NOMO-1 treated with dmso at 0.1 percent for 144 hours (cell line): ENCODE measurements around the gene AGRN.
A peak's percentile ranks its signal among the peaks of the same experiment; 100 is the strongest.
"Not testable (repeated sequence)": the region's sequence is repeated elsewhere in the genome, so short reads cannot be mapped to it uniquely, and the experiment has no call there.

ENCODE experiments used
- DNase-seq: peaks from one replicate; lab custom pipeline; 2025; ENCODE audit not compliant: unreplicated experiment; lab: John Stamatoyannopoulos, UW

The AGRN gene

GRCh38 chr1:1020000-1020404, at the start of gene AGRN:
AGRN (plus strand) TSS chr1:1020120; CDS start chr1:1020173, 53 bp downstream.
- no peak for DNase-seq

DNA sequence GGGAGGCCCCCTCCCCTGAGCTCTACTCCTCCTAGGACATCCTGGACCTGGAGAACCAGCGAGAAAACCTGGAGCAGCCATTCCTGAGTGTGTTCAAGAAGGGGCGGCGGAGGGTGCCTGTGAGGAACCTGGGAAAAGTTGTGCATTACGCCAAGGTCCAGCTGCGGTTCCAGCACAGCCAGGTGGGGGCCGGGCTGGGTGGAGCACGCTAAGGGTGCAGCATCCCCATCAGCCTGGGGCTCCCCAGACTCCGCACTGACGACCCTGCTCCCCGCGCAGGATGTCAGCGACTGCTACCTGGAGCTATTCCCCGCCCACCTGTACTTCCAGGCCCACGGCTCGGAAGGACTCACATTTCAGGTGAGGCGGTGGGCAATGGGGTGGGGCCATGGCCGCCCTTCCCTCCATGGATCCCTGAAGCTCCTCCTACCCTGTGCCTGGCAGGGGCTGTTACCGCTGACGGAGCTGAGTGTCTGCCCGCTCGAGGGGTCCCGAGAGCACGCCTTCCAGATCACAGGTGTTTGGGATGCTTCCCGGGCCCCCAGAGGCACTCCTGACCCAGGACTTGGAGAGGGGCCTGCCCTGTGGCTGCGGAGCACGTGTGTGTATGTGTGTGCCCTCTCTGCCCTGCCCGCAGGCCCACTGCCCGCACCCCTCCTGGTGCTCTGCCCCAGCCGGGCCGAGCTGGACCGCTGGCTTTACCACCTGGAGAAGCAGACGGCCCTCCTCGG, 49.5 kb upstream of the AGRN start:
- DNase-seq = no peak

GRCh38 chr1:970973-971730, 48.8 kb upstream of the AGRN start:
- DNase-seq = no peak

DNA sequence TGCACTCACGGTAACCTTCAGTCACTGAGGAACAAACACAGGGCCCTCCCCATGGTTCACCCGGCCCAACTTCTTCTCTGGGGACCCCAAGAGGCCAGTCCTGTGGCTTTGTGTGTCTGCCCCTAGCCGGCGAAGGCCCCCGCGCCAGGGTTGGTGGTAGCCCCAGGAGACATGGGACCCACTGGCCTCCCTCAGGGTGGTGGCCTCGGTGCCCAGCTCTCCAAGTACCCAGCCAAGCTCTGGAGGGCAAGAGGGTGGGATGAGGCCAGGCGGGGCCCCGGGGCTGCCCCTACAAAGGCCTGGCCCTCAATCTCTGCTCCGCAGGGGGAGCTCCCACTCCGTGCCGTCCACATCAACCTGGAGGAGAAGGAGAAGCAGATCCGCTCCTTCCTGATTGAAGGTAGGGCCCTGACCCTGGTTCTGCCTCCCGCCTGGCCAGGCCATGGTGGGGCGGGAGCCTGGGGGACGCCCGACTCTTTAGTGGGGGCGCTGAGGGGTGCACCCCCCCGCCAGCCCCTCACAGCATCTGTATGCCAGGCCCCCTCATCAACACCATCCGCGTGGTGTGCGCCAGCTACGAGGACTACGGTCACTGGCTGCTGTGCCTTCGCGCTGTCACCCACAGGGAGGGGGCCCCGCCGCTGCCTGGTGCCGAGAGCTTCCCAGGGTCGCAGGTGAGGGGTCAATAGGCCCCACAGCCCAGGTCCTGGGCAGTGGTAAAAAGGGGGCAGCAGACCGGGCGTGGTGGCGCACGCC, 48.0 kb upstream of the AGRN start:
- no peak for DNase-seq

DNA sequence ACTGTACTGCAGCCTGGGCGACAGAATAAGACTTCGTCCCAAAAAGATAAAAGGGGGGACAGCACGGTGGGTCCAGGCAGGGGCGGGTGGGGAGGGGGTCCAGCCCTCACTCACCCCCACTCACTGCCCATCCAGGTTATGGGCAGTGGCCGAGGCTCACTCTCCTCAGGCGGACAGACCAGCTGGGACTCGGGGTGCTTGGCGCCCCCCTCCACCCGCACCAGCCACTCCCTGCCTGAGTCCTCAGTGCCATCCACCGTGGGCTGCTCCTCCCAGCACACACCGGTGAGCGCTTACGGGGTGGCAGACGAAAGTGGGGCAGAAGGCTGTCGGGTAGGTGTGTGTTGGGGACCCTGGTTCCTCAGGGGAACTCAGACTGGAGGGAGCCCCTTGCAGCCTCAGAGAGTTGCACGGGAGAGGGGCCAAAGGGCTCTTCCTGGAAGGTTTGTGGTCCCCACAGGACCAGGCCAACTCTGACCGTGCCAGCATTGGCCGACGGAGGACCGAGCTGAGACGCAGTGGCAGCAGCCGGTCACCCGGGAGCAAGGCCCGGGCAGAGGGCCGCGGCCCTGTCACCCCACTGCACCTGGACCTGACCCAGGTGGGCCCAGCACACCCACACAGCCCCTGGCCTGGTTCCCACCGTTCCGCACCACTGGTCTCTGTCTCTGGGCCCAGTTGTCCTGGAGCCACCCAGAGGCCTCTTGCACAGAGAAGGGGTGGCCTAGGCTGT, 47.0 kb upstream of the AGRN start:
- DNase-seq = no peak

DNA sequence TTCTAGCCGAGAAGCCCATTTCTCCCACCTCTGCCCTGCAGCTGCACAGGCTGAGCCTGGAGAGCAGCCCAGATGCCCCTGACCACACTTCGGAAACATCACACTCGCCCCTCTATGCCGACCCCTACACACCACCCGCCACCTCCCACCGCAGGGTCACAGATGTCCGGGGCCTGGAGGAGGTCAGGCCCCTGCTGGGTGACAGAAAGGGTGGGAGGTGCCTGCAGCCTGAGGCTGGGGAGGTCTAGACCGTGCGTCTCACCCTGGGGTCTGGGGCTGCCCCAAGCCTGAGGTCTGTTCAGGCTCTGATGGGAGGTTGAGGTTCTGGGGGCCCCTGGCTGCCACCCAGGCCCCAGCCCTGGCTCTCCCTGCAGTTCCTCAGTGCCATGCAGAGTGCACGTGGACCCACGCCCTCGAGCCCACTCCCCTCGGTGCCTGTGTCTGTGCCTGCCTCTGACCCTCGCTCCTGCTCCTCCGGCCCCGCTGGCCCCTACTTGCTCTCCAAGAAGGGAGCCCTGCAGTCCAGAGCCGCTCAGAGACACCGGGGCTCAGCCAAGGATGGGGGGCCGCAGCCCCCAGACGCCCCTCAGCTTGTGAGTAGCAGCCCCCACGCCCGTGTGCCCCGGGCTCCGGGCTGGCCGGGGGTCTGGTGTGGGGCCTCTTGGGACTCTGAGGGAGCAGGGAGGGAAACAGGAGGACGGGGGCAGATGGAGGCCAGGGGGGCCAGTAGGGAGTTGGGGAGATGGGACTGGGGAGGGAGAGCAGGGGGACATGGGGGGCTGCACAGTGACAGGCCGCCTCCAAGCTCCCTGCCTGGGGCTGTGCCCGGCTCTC, 46.2 kb upstream of the AGRN start:
- DNase-seq = no peak

- no peak for DNase-seq
Measured at GRCh38 chr1:974293-974640, 45.7 kb upstream of the AGRN start.

DNA sequence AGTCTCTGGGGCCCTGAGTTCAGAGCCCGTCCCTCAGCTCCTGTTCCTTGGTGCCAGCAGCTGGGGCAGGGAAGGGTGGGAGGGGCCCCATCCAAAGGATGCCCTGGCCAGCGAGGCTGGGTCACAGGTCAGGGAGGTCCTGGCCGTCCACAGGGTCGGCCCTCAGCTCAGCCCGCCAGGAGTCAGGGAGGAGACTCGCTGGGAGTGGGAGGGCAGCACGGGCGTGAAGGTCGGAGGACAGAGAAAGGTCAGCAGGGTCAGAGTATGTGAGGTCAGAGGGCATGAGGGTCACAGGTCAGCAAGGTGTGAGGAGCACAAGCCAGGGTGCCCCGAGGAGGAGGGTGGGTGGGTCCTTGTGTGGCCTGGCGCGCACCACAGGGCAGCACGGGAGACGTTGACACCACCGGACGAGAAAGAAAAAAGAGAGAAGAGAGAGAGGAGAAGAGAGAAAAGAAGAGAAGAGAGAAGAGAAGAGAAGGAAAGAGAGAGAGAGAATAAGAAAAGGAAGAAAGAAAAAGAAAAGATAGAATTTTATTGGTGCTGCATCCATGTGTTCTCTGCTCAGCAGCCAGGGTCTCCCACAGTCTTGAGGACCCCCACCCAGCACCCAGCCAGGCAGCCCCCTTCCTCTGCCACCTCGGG, 45.1 kb upstream of the AGRN start:
- DNase-seq = no peak

- DNase-seq = no peak
Measured at GRCh38 chr1:975365-975764, 44.6 kb upstream of the AGRN start.

- peak; percentile 41 for DNase-seq
Measured at GRCh38 chr1:975896-976683, 43.8 kb upstream of the AGRN start.

GRCh38 chr1:976791-977190, 43.1 kb upstream of the AGRN start:
- not testable (repeated sequence) for DNase-seq

- DNase-seq = no peak
Measured at GRCh38 chr1:978069-978834, 41.7 kb upstream of the AGRN start.

DNA sequence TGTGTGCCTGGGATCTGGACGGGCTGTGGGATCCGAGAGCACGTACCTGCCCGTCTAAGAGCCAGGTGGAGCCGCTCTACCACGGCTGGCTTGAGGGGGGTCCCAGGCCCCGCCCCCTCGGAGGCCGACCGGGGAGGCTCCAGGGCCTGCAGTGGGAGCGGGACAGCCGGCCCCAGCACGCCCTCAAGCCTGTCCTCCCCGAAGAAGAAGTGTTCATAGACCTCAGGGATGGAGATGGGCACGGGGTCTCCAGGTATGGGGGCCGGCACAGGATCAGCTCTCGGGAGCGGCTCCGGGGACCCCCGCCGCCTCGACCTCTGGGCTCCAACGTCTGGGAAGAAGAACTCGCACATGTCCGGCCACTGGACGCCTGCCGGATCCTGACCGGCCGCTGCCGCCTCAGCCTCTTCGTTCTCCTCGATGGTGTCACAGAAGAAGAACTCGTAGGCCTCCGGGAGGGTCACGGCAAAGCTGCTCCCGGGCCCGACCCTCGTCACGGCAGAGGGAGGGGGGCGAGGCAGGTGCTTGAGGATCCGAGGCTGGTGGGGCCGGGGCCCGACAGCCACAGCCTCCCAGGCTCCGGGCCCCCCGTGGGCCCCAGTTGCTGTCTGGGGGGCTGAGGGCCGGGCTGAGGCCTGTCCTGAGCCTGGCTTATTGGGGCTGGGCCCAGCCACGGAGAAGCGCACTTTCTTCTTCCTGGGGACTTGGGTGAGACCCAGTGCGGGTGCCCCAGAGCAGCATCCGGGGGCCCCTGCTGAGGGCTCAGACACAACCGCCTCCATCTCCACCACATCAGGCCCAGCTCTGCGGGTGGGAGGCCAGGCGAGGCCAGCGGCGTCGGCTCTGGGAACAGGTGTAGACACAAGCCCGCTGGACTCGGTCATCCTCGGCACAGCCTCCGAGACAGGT, 40.8 kb upstream of the AGRN start:
- no peak for DNase-seq

DNA sequence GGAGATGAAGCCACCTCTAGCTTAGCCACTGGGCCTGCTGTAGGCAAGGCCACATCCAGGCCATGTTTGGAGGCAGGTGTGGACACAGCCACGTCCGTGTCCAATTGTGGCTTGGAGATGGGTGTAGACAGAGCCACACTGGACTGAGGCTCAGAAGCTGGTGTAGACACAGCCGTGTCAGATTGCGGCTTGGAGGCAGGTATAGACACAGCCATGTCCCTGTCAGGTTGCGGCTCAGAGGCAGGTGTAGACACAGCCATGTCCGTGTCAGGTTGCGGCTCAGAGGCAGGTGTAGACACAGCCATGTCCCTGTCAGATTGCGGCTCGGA, 40.2 kb upstream of the AGRN start:
- DNase-seq = no peak

GRCh38 chr1:980137-980571, 39.8 kb upstream of the AGRN start:
- no peak for DNase-seq

GRCh38 chr1:980602-981395, 39.1 kb upstream of the AGRN start:
- DNase-seq = no peak
